Parietal lobe (tissue), 1 donor: ENCODE data around the gene RTP3. TPM values are rescaled to one million over a fixed set of nuclear protein-coding genes. Genes with fewer than 3 reads are reported as not detected.

Experiments
- total RNA-seq: library from RNA; depleted of rRNA; stranded (reverse); fragments of >200 nt; gene quantifications from one replicate; pipeline ENCODE4 v1.2.3, GENCODE V29; 2014

The RTP3 gene
- total RNA-seq: not detected

GRCh38 chr3:46497556-46498265 is at the start of gene RTP3:
Gene RTP3, plus strand, starts transcription at chr3:46497976. Its CDS starts 87 bp downstream, at chr3:46498063.

GRCh38 chr3:46464326-46465195 is 33.2 kb upstream of the RTP3 start, which contains the start of gene LTF:
Gene LTF, minus strand, starts transcription at chr3:46464905. Its CDS starts 38 bp downstream, at chr3:46464867.

Other genes starting within 250 kb of the RTP3 start
- gene CCR2, start 143.9 kb upstream of the RTP3 start, total RNA-seq: not detected
- gene CCR5, start 127.0 kb upstream of the RTP3 start, total RNA-seq: not detected
- 1.9 TPM for gene CCRL2, start 90.7 kb upstream of the RTP3 start, total RNA-seq
- gene LTF, start 33.1 kb upstream of the RTP3 start, total RNA-seq: 0.63 TPM
- 5.9 TPM for gene LRRC2, start 68.3 kb downstream of the RTP3 start, total RNA-seq
- gene FAM240A, start 114.5 kb downstream of the RTP3 start, total RNA-seq: not detected
- 4.4 TPM for gene ALS2CL, start 195.7 kb downstream of the RTP3 start, total RNA-seq
- 4.1 TPM for gene TMIE, start 203.4 kb downstream of the RTP3 start, total RNA-seq
- 0.31 TPM for gene PRSS50, start 219.9 kb downstream of the RTP3 start, total RNA-seq